ENCODE data around the gene CAMKMT. TPM values are rescaled to one million over a fixed set of nuclear protein-coding genes. Genes with fewer than 3 reads are reported as not detected.

CAMKMT gene
- total and polyA plus RNA-seq, 9 of the 15 experiments (the other 6 are each of a cell fraction or from before 2014, with no cell fraction given) = 1.6 to 15.3 (median 7.4) TPM

DNA sequence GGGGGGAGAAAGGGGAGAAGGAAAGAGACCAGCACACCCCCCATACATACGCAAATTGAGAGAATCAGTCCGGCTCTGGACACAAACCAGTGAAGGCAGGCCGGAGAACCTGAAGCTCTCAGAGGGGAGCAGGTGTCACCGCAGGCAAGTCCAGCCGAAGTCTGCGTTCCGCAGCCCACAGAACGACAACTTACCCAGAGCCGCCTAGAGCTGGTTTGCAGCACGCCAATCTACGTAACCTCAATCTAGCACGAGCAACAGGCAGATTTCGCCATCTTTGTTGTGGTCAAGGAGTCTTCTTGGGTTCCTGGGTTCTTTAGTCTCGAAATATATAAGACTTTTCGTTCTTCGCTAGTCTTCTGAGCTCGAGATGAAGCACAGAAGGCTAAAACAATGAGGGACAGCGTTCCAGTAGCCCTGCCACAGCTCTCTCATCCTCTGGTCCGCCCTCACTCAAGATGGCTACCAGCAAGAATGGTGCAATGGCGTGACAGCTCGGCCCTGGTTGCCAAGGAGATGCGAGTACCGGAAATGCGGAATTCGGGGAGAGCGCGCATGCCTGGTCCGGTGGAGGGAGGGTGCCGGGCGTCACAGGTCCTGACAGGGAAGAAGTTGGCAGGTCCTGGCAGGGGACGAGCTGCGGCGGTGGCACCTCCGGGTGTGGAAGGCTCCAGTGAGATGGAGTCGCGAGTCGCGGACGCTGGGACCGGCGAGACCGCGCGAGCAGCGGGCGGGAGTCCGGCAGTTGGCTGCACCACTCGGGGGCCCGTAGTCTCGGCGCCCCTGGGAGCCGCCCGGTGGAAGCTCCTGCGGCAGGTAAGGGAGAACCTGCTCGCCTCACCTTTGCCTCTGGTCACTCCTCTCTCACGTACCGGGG, at the start of gene CAMKMT, which contains the start of gene PREPL (continued):
- TF ChIP-seq, protein P1, sequence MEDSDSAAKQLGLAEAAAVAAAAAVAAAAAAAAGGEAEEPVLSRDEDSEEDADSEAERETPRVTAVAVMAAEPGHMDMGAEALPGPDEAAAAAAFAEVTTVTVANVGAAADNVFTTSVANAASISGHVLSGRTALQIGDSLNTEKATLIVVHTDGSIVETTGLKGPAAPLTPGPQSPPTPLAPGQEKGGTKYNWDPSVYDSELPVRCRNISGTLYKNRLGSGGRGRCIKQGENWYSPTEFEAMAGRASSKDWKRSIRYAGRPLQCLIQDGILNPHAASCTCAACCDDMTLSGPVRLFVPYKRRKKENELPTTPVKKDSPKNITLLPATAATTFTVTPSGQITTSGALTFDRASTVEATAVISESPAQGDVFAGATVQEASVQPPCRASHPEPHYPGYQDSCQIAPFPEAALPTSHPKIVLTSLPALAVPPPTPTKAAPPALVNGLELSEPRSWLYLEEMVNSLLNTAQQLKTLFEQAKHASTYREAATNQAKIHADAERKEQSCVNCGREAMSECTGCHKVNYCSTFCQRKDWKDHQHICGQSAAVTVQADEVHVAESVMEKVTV (CRISPR knock-in tag; IDR thresholded peaks at IDR 0.05) = no peak
- TF ChIP-seq ZNF184 (CRISPR knock-in tag; IDR thresholded peaks at IDR 0.05) (no peak), POLR2B (IDR thresholded peaks at IDR 0.05; ENCODE audit: low read depth, partially characterized antibody) (peak; percentile 90), ZNF121 (CRISPR knock-in tag; conservative IDR thresholded peaks at IDR 0.05) (no peak), BMI1 (IDR thresholded peaks at IDR 0.05; ENCODE audit: low read length) (peak; percentile 93), ELF2 (CRISPR knock-in tag; IDR thresholded peaks at IDR 0.05) (peak; percentile 65; the same call in 1 of the 2 replicates), SLC30A9 (CRISPR knock-in tag; IDR thresholded peaks at IDR 0.05) (no peak), ZNF175 (CRISPR knock-in tag; IDR thresholded peaks at IDR 0.05; ENCODE audit: low read depth) (peak; percentile 88), CBFA2T2 (conservative IDR thresholded peaks at IDR 0.05) (no peak), HMBOX1 (IDR thresholded peaks at IDR 0.05) (0 out of 2 replicates have a peak, but pooled peaks have one; percentile 46), ZFP30 (CRISPR knock-in tag; IDR thresholded peaks at IDR 0.05; ENCODE audit: borderline replicate concordance) (no peak), HCFC1 (IDR thresholded peaks at IDR 0.05; ENCODE audit: low read depth, low read length) (peak; percentile 82), ZNF253 (CRISPR knock-in tag; conservative IDR thresholded peaks at IDR 0.05) (no peak), SMARCB1 (IDR thresholded peaks at IDR 0.05; ENCODE audit: insufficient read length, low read depth) (no peak), CBX2 (IDR thresholded peaks at IDR 0.05; ENCODE audit: insufficient read depth, low read length, poor library complexity, severe bottlenecking) (no peak)
- TF ChIP-seq, protein P2, sequence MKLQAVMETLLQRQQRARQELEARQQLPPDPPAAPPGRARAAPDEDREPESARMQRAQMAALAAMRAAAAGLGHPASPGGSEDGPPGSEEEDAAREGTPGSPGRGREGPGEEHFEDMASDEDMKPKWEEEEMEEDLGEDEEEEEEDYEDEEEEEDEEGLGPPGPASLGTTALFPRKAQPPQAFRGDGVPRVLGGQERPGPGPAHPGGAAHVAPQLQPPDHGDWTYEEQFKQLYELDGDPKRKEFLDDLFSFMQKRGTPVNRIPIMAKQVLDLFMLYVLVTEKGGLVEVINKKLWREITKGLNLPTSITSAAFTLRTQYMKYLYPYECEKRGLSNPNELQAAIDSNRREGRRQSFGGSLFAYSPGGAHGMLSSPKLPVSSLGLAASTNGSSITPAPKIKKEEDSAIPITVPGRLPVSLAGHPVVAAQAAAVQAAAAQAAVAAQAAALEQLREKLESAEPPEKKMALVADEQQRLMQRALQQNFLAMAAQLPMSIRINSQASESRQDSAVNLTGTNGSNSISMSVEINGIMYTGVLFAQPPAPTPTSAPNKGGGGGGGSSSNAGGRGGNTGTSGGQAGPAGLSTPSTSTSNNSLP (IDR thresholded peaks at IDR 0.05; ENCODE audit: borderline replicate concordance, low read depth, low read length) = no peak
- TF ChIP-seq, protein P3, sequence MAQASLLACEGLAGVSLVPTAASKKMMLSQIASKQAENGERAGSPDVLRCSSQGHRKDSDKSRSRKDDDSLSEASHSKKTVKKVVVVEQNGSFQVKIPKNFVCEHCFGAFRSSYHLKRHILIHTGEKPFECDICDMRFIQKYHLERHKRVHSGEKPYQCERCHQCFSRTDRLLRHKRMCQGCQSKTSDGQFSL (CRISPR knock-in tag; IDR thresholded peaks at IDR 0.05) = peak; percentile 83
- TF ChIP-seq, protein P3 (tag; IDR thresholded peaks at IDR 0.05) = no peak
- TF ChIP-seq, protein P4, sequence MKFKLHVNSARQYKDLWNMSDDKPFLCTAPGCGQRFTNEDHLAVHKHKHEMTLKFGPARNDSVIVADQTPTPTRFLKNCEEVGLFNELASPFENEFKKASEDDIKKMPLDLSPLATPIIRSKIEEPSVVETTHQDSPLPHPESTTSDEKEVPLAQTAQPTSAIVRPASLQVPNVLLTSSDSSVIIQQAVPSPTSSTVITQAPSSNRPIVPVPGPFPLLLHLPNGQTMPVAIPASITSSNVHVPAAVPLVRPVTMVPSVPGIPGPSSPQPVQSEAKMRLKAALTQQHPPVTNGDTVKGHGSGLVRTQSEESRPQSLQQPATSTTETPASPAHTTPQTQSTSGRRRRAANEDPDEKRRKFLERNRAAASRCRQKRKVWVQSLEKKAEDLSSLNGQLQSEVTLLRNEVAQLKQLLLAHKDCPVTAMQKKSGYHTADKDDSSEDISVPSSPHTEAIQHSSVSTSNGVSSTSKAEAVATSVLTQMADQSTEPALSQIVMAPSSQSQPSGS (CRISPR knock-in tag; IDR thresholded peaks at IDR 0.05) = no peak; the same call in 1 of the 2 replicates
